A673 (cell line): Measurements from ENCODE around the gene MECR. TPM values are rescaled to one million over a fixed set of nuclear protein-coding genes. Genes with fewer than 3 reads are reported as not detected.
A peak's percentile ranks its signal among the peaks of the same experiment; 100 is the strongest.

Experiments used
- BruUV-seq: library from RNA; stranded (reverse); fragments of 400-500 nt; replicated peaks from 2 replicates; lab custom pipeline; 2021; lab: Mats Ljungman, UMichigan
- CTCF ChIA-PET: fragments of 300-600 bp; sonication (Branson Sonifier 250); formaldehyde crosslinking; loops from one replicate; lab custom pipeline; 2022; ENCODE audit warnings: antibody characterized with exemption; lab: Charles Lee
- POLR2A ChIA-PET: fragments of 300-600 bp; sonication (Branson Sonifier 250); formaldehyde crosslinking; loops from one replicate; lab custom pipeline; 2022; ENCODE audit warnings: antibody characterized with exemption; ENCODE audit not compliant: low non-redundant PET; lab: Charles Lee
- DNase-seq: peaks from one replicate; pipeline ENCODE4 v3.0.0-alpha.2; 2015; ENCODE audit warnings: low spot score
- H3K27ac ChIP-seq: fragments of 200-600 bp; sonication (generic); 2 replicates; pipeline ENCODE4 v1.5.1; 2016; ENCODE audit warnings: mixed run types, low read depth, mild to moderate bottlenecking, mixed read lengths, antibody characterized with exemption, low read length; ENCODE audit not compliant: poor library complexity, severe bottlenecking
- H3K27me3 ChIP-seq: fragments of 200-600 bp; sonication (generic); replicated peaks from 2 replicates; pipeline ENCODE4 v1.6.1; 2017; ENCODE audit warnings: mixed run types, low read depth, mild to moderate bottlenecking, mixed read lengths, antibody characterized with exemption, low read length; ENCODE audit not compliant: insufficient read depth, poor library complexity
- H3K36me3 ChIP-seq: fragments of 200-600 bp; sonication (generic); 2 replicates; pipeline ENCODE4 v1.6.1; 2016; ENCODE audit warnings: mixed run types, mild to moderate bottlenecking, mixed read lengths, antibody characterized with exemption, low read length; ENCODE audit not compliant: insufficient read depth, poor library complexity, severe bottlenecking
- H3K4me1 ChIP-seq: fragments of 200-600 bp; sonication (generic); 2 replicates; pipeline ENCODE4 v1.6.1; 2017; ENCODE audit warnings: mixed run types, mild to moderate bottlenecking, mixed read lengths, antibody characterized with exemption, low read length; ENCODE audit not compliant: insufficient read depth, poor library complexity, severe bottlenecking
- H3K4me3 ChIP-seq: fragments of 200-600 bp; sonication (generic); 2 replicates; pipeline ENCODE4 v1.5.1; 2016; ENCODE audit warnings: low read depth, mixed run types, mild to moderate bottlenecking, mixed read lengths, low read length; ENCODE audit not compliant: poor library complexity, severe bottlenecking
- H3K9me3 ChIP-seq: fragments of 200-600 bp; sonication (generic); 2 replicates; pipeline ENCODE4 v1.6.1; 2016; ENCODE audit warnings: mixed run types, low read depth, mild to moderate bottlenecking, mixed read lengths, antibody characterized with exemption, low read length; ENCODE audit not compliant: poor library complexity, severe bottlenecking
- EZH2 ChIP-seq: fragments of 200-600 bp; sonication (generic); IDR thresholded peaks from 2 replicates; pipeline ENCODE4 v1.6.1; 2017; ENCODE audit warnings: borderline replicate concordance, low read depth, mild to moderate bottlenecking, mixed read lengths, antibody characterized with exemption, low read length; ENCODE audit not compliant: poor library complexity, severe bottlenecking
- intact Hi-C: fragments of 100-400 bp; cut with micrococcal nuclease; formaldehyde crosslinking; loops from one replicate; pipeline ENCODE4 v1.10.0; 2022; ENCODE audit not compliant: unreplicated experiment
- total RNA-seq: library from RNA; stranded (reverse); gene quantifications from 2 replicates; pipeline ENCODE4 v1.2.3, GENCODE V29; 2021
- TF ChIP-seq, protein P1 (sequence below): fragments of 300-800, 200-600 bp; sonication (generic); conservative IDR thresholded peaks from 2 replicates; pipeline ENCODE4 v1.5.1; 2017; ENCODE audit warnings: low read depth, mild to moderate bottlenecking, antibody characterized with exemption, low read length, moderate library complexity, mixed read lengths

Gene MECR
- total RNA-seq, 1 experiment from 2014 or later: 39.0 TPM

GRCh38 chr1:29209173-29209572, 21.6 kb downstream of the MECR start:
- H3K27me3 ChIP-seq: no peaks in the 10 kb centered on the region
- BruUV-seq: no TSS peak
- H3K36me3 ChIP-seq: peaks cover 33% of the 10 kb centered on the region
- H3K27ac ChIP-seq: no peak overlapping the region
- no peaks in the 10 kb centered on the region for H3K4me1 ChIP-seq
- POLR2A ChIA-PET: no interaction called here
- H3K4me3 ChIP-seq: no peak overlapping the region
- DNase-seq: no peak
- CTCF ChIA-PET: no interaction called here
- no peaks in the 10 kb centered on the region for H3K9me3 ChIP-seq
- no peak for TF ChIP-seq EZH2
- TF ChIP-seq, protein P1, sequence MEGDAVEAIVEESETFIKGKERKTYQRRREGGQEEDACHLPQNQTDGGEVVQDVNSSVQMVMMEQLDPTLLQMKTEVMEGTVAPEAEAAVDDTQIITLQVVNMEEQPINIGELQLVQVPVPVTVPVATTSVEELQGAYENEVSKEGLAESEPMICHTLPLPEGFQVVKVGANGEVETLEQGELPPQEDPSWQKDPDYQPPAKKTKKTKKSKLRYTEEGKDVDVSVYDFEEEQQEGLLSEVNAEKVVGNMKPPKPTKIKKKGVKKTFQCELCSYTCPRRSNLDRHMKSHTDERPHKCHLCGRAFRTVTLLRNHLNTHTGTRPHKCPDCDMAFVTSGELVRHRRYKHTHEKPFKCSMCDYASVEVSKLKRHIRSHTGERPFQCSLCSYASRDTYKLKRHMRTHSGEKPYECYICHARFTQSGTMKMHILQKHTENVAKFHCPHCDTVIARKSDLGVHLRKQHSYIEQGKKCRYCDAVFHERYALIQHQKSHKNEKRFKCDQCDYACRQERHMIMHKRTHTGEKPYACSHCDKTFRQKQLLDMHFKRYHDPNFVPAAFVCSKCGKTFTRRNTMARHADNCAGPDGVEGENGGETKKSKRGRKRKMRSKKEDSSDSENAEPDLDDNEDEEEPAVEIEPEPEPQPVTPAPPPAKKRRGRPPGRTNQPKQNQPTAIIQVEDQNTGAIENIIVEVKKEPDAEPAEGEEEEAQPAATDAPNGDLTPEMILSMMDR: no peak
- intact Hi-C loops: no loop called here

DNA sequence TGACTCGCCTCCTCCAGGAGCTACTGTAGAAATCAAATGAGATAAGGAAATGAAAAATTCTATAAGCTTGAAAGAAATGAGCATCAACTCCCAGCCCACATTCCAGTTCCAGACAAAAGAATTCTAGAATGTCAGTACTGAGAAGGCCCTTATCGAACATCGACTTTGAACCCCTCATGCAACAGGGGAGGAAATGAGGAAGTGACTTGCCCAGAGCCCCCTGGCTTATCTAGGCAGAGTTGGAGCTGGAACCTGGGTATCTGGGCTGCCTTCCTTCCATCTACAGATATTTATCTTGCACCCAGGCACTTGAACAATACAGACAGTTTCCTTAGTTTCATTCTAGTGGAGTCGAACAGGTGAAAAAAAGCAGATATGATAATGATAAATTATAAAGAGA, 22.3 kb downstream of the MECR start:
- intact Hi-C loops: no loop called here
- no peaks in the 10 kb centered on the region for H3K9me3 ChIP-seq
- CTCF ChIA-PET: no interaction called here
- peaks cover 33% of the 10 kb centered on the region for H3K36me3 ChIP-seq
- H3K4me1 ChIP-seq: no peaks in the 10 kb centered on the region
- TF ChIP-seq, protein P1: no peak
- no peak for TF ChIP-seq EZH2
- no peak overlapping the region for H3K4me3 ChIP-seq
- no TSS peak for BruUV-seq
- POLR2A ChIA-PET: no interaction called here
- H3K27ac ChIP-seq: no peak overlapping the region
- H3K27me3 ChIP-seq: no peaks in the 10 kb centered on the region
- DNase-seq: no peak

DNA sequence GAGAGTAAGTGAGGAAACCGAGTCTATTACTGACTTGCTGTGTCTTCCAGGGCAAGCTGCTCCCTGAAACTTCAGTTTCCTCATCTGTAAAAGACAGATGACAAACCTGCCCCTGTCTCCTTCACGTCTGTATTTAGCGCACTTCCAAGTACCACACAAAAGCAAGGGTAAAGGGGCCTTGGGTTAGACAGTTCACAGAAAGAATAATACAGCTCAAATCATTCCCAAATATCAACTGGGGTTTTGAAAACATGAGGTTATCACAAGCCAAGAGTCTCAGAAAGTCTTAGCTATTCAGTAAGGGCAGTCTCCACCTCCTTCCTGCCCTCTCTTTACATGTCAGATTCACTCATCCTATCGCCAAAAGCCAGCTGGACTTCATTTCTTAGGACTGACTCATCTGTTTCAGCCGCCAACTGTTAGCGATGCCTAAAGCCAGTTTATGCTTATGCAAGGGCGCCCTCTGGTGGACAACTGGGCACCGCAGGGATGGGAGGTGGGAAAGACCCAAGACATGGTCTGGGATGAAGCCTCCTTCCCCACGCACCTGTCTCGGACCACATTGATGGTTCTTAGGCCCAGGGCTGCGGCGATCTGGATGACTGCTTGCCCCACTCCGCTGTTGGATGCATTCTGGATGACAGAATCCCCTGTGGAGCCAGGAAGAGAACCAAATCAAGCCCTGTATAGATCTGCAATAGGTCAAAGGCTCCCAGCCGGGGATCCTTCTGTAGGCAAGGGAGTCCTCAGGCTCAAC, 28.0 kb downstream of the MECR start:
- POLR2A ChIA-PET: interaction anchor here (0.5 kb wide), 1 partner anchor 8 kb away, joined by 8 read pairs; no protein-coding TSS in a partner anchor
- BruUV-seq: no TSS peak
- Histone ChIP-seq H3K4me1 (peaks cover 8% of the 10 kb centered on the region), H3K27me3 (no peaks in the 10 kb centered on the region), H3K36me3 (peaks cover 27% of the 10 kb centered on the region), H3K4me3 (no peak overlapping the region), H3K9me3 (no peaks in the 10 kb centered on the region), H3K27ac (peak overlapping the region; percentile 1)
- TF ChIP-seq, protein P1: peak; percentile 98
- no peak for TF ChIP-seq EZH2
- intact Hi-C loops: loop anchor here (1.0 to 2.0 kb wide), 2 partner anchors 320 to 418 kb away; no protein-coding TSS in a partner anchor
- DNase-seq: peak; percentile 95
- CTCF ChIA-PET: interaction anchor here (0.6 to 2.8 kb wide), 7 partner anchors 9 to 418 kb away, joined by 3 to 38 read pairs (median 5); partner anchors contain the start of gene SRSF4
